GM12878 (cell line): Measurements from ENCODE around the gene BNIPL.

Source experiments
- BRCA1 ChIP-seq: IDR thresholded peaks from 2 replicates; pipeline ENCODE4 v1.6.1; 2011; ENCODE audit warnings: low read depth, low read length, improper control_type of control experiment
- CHD1 ChIP-seq: IDR thresholded peaks from 2 replicates; pipeline ENCODE4 v1.6.1; 2012; ENCODE audit warnings: low read depth, low read length, improper control_type of control experiment
- CTCF ChIP-seq, 3 experiments: IDR thresholded peaks in 2 of 3; conservative IDR thresholded peaks in 1 of 3; 2 replicates each; pipeline ENCODE4 v1.5.1; 2011; ENCODE audit warnings: low read depth in 3 of 3, low read length in 3 of 3, mild to moderate bottlenecking in 3 of 3, control low read depth in 2 of 3, moderate library complexity in 2 of 3, inconsistent platforms in 1 of 3, mixed read lengths in 1 of 3; ENCODE audit not compliant: control insufficient read depth in 2 of 3, insufficient read depth in 1 of 3; ENCODE audit errors: extremely low read depth in 1 of 3
- E2F4 ChIP-seq: IDR thresholded peaks from 2 replicates; pipeline ENCODE4 v1.6.1; 2012; ENCODE audit warnings: low read depth, low read length, improper control_type of control experiment
- NFYB ChIP-seq: IDR thresholded peaks from 2 replicates; pipeline ENCODE4 v1.6.1; 2011; ENCODE audit warnings: low read depth, mild to moderate bottlenecking, low read length, improper control_type of control experiment, moderate library complexity; ENCODE audit not compliant: insufficient read depth
- POLR2A ChIP-seq: IDR thresholded peaks from 2 replicates; pipeline ENCODE4 v1.6.1; 2011; ENCODE audit warnings: low read depth, mild to moderate bottlenecking, low read length
- POLR2AphosphoS5 ChIP-seq: IDR thresholded peaks from 2 replicates; pipeline ENCODE4 v1.6.1; 2011; ENCODE audit warnings: mild to moderate bottlenecking, low read length, inconsistent platforms
- SIN3A ChIP-seq: IDR thresholded peaks from 2 replicates; pipeline ENCODE4 v1.6.1; 2012; ENCODE audit warnings: low read depth, low read length, improper control_type of control experiment
- SUPT20H ChIP-seq: IDR thresholded peaks from 2 replicates; pipeline ENCODE4 v1.6.1; 2011; ENCODE audit warnings: low read depth, mild to moderate bottlenecking, low read length, moderate library complexity, borderline replicate concordance; ENCODE audit not compliant: control insufficient read depth
- TAF1 ChIP-seq: IDR thresholded peaks from 2 replicates; pipeline ENCODE4 v1.6.1; 2011; ENCODE audit warnings: mild to moderate bottlenecking, low read depth, low read length, borderline replicate concordance
- ZNF384 ChIP-seq: IDR thresholded peaks from 2 replicates; pipeline ENCODE4 v1.6.1; 2012; ENCODE audit warnings: low read depth, mild to moderate bottlenecking, low read length, improper control_type of control experiment, borderline replicate concordance

- TF ChIP-seq SUPT20H, result no peak
- TF ChIP-seq NFYB, result no peak
- no peak for TF ChIP-seq TAF1
- TF ChIP-seq ZNF384, result no peak
- no peak for TF ChIP-seq SIN3A
- no peak for TF ChIP-seq E2F4
- no peak for TF ChIP-seq CHD1
- no peak for TF ChIP-seq POLR2A
- no peak for TF ChIP-seq BRCA1
- no peak for TF ChIP-seq CTCF (IDR thresholded peaks at IDR 0.05 in 2 of 3, conservative IDR thresholded peaks at IDR 0.05 in 1 of 3; ENCODE audit: control insufficient read depth in 2 of 3, extremely low read depth in 1 of 3, insufficient read depth in 1 of 3, low read depth in 3 of 3, low read length in 3 of 3)
- TF ChIP-seq POLR2AphosphoS5, result no peak
Observed at GRCh38 chr1:151043163-151043562, 6.8 kb downstream of the BNIPL start.
